ENCODE data around the gene SMIM38.

Gene SMIM38

DNA sequence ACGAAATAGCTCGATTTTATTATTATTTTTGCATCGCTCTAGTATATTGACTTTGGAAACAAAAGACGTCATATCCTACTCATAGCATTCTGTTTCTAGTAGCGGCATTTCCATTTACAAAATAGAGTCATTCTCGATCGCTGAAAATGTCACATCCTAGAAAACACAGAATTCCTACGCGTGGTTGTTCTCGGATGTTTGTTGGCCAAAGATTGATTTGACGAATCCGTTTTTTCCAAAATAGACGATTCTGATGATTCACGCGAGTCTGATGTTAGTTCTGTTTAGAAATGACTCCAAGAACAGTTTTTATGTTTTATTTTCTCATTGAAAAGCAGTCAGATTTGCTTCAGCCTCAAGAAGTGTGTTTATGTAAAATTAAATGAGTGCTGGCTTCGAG, 47.6 kb downstream of the SMIM38 start:
- no peak for DNase-seq (ENCODE audit: low spot score)

- DNase-seq (ENCODE audit: low spot score): no peak
Measured at GRCh38 chr11:69203901-69204245, 48.1 kb downstream of the SMIM38 start.

DNA sequence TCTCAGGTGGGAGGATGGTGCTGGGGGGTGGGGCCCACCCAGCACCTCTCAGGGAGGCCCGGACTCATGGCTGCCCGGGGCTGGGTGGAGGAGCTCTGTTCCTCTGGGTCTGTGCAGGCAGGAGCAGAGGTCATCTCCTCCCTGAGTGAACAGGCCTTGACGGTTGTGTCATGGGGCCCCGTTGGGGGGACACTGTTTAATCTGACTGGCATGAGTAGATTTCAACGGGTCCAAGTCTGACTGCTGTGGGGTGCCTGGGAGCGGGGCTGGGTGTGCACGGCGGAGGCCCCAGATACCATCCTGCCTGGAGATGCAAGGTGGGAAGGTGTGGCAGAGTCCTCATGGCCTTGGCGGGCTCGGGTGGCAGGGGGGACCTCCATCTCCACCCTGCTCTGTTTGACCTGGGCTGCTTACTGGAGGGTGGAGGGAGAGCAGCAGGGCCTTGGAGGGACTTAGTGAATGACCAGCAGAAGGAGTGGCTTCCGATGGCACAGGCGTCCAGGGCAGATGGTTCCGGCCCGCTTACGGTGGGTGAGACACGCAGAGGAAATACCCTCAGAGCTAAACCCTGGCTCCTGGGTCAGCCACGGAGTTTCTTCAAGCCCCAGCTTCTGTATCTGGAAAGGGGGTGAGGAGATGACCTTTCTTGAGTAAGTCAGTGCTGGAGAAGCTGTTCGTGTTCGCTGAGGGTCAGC, 48.7 kb downstream of the SMIM38 start:
- no peak for DNase-seq (ENCODE audit: low spot score)

DNA sequence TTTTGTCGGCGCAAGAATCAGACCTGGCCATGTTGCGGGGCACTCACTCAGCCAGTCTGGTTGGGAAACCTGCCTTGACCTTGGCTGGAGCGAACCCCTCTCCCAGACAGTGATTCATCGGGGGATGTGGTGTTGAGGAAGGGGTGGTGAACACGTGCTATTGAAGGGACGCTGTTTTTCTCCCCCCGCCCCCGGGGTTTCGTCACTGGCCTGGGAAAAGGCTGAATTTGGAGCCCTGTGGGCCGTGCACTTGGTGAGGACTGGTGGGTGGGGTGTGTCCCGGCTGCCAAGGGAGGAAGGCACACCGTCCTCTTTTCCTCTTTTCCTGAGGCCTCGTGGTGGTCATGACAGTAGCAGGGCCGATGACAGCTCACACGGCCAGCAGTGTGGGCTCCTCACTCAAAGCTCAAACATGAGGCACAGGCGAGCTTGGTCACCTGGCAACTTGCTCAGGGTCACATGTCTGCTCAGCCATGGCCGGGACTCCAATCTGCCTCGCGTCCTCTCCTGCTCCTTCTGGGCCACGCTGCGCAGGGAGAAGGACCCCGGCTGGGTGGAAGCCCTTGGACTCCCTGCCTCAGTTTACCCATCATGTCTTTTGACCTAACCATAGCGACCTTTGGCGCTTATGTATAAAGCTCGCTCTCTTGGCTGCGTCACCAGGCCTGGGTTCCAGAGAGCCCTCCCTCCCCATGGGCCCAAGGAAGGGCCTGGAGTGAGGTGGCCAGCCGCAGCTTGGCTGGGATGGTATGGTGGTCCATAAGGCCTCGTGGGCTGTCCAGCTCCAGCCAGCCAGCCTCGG, 49.4 kb downstream of the SMIM38 start:
- no peak for DNase-seq (ENCODE audit: low spot score)

All from NAMALWA (cell line).